Measurements from ENCODE around the gene ASCL4.
"Not testable (repeated sequence)": the region's sequence is repeated elsewhere in the genome, so short reads cannot be mapped to it uniquely, and the experiment has no call there.

ASCL4 gene, protein sequence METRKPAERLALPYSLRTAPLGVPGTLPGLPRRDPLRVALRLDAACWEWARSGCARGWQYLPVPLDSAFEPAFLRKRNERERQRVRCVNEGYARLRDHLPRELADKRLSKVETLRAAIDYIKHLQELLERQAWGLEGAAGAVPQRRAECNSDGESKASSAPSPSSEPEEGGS

DNA sequence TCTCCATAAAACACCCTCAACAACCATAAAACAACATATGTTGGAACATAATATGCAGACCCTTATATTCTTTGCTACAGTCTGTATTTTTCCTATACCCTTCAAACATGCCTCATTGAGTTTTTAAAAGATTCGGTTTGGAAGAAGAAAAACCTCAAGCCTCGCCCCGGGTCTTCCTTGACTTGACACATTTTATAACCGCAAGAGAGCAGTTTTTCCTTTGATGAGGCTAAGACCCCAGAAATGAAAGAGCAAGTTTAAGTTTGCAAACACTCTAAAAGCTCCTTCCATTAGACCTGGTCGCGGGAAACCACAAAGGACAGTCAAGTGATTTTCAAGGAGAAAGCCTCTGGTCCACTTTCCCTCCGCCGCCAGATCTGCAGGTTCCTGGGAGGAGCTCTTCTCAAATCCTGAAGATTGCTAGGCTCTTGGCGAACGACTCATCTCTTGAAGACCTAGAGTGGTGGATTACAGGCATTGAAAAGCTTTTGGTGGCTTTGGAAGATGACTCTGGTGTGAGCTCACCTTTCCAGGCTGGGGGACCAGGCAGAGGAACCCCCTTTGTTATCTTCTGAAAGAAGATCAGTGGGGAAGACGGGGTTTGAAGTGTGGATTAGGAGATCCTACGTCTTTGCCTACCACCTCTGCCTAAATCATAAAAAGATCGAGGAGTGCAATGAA, at the start of gene ASCL4:
Gene ASCL4, plus strand, starts transcription at position 356 of the 681 bp plus-strand sequence. CDS start 515 bp downstream, outside the sequence.
- no peak within 1 kb of the TSS for H3K4me3 ChIP-seq (ENCODE audit: low read depth, low read length, poor library complexity, severe bottlenecking)
- no peak within 1 kb of the TSS for H3K4me2 ChIP-seq (ENCODE audit: low read length)
- no peaks in the 10 kb centered on the region for H4K20me1 ChIP-seq (ENCODE audit: insufficient read depth, low read length)
- no peaks in the 10 kb centered on the region for H3F3A ChIP-seq (ENCODE audit: insufficient read depth, low read length)
- H2AFZ ChIP-seq (ENCODE audit: low read length): no peak within 1 kb of the TSS
- H3K79me2 ChIP-seq (ENCODE audit: insufficient read depth, low read length): no peaks in the 10 kb centered on the region
- no peaks in the 10 kb centered on the region for H3K9me3 ChIP-seq (ENCODE audit: low read length)
- H3K9me2 ChIP-seq (ENCODE audit: low read depth, low read length): no peaks in the 10 kb centered on the region
- no peaks in the 10 kb centered on the region for H3K27me3 ChIP-seq (ENCODE audit: insufficient read depth, low read length)
- no peak within 1 kb of the TSS for H3K27ac ChIP-seq (ENCODE audit: low read depth, low read length, poor library complexity, severe bottlenecking)
- no peak within 1 kb of the TSS for H3K9ac ChIP-seq (ENCODE audit: low read length)
- H3K36me3 ChIP-seq (ENCODE audit: insufficient read depth, low read length): no peaks in the 10 kb centered on the region
- no peaks in the 10 kb centered on the region for H3K4me1 ChIP-seq (ENCODE audit: insufficient read depth, low read length, severe bottlenecking)
- TF ChIP-seq, protein P1, sequence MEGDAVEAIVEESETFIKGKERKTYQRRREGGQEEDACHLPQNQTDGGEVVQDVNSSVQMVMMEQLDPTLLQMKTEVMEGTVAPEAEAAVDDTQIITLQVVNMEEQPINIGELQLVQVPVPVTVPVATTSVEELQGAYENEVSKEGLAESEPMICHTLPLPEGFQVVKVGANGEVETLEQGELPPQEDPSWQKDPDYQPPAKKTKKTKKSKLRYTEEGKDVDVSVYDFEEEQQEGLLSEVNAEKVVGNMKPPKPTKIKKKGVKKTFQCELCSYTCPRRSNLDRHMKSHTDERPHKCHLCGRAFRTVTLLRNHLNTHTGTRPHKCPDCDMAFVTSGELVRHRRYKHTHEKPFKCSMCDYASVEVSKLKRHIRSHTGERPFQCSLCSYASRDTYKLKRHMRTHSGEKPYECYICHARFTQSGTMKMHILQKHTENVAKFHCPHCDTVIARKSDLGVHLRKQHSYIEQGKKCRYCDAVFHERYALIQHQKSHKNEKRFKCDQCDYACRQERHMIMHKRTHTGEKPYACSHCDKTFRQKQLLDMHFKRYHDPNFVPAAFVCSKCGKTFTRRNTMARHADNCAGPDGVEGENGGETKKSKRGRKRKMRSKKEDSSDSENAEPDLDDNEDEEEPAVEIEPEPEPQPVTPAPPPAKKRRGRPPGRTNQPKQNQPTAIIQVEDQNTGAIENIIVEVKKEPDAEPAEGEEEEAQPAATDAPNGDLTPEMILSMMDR (IDR thresholded peaks at IDR 0.05; ENCODE audit: low read length): no peak
- no peak for TF ChIP-seq EZH2 (IDR thresholded peaks at IDR 0.05; ENCODE audit: borderline replicate concordance, low read length)

DNA sequence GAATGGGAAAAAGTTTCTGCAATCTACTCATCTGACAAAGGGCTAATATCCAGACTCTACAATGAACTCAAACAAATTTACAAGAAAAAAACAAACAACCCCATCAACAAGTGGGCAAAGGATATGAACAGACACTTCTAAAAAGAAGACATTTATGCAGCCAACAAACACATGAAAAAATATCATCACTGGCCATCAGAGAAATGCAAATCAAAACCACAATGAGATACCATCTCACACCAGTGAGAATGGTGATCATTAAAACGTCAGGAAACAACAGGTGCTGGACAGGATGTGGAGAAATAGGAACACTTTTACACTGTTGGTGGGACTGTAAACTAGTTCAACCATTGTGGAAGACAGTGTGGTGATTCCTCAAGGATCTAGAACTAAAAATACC, 47.2 kb upstream of the ASCL4 start:
- not testable (repeated sequence) for H3K9ac ChIP-seq (ENCODE audit: low read length); H3K4me1 ChIP-seq (ENCODE audit: insufficient read depth, low read length, severe bottlenecking); H3K4me3 ChIP-seq (ENCODE audit: low read depth, low read length, poor library complexity, severe bottlenecking); H3K4me2 ChIP-seq (ENCODE audit: low read length); H2AFZ ChIP-seq (ENCODE audit: low read length); H3K36me3 ChIP-seq (ENCODE audit: insufficient read depth, low read length); H4K20me1 ChIP-seq (ENCODE audit: insufficient read depth, low read length); H3K27ac ChIP-seq (ENCODE audit: low read depth, low read length, poor library complexity, severe bottlenecking); H3K27me3 ChIP-seq (ENCODE audit: insufficient read depth, low read length); H3K9me3 ChIP-seq (ENCODE audit: low read length); H3F3A ChIP-seq (ENCODE audit: insufficient read depth, low read length); H3K9me2 ChIP-seq (ENCODE audit: low read depth, low read length); H3K79me2 ChIP-seq (ENCODE audit: insufficient read depth, low read length)

DNA sequence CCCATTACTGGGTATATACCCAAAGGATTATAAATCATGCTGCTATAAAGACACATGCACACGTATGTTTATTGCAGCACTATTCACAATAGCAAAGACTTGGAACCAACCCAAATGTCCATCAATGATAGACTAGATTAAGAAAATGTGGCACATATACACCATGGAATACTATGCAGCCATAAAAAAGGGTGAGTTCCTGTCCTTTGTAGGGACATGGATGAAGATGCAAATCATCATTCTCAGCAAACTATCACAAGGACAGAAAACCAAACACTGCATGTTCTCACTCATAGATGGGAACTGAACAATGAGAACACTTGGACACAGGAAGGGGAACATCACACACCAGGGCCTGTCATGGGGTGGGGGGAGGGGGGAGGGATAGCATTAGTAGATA, 46.8 kb upstream of the ASCL4 start:
- not testable (repeated sequence) for H3K9me2 ChIP-seq (ENCODE audit: low read depth, low read length); H3K9me3 ChIP-seq (ENCODE audit: low read length); H3K4me3 ChIP-seq (ENCODE audit: low read depth, low read length, poor library complexity, severe bottlenecking); H3K27me3 ChIP-seq (ENCODE audit: insufficient read depth, low read length); H3K9ac ChIP-seq (ENCODE audit: low read length); H3K36me3 ChIP-seq (ENCODE audit: insufficient read depth, low read length); H2AFZ ChIP-seq (ENCODE audit: low read length); H3K4me1 ChIP-seq (ENCODE audit: insufficient read depth, low read length, severe bottlenecking); H3K4me2 ChIP-seq (ENCODE audit: low read length); H3F3A ChIP-seq (ENCODE audit: insufficient read depth, low read length); H3K79me2 ChIP-seq (ENCODE audit: insufficient read depth, low read length); H3K27ac ChIP-seq (ENCODE audit: low read depth, low read length, poor library complexity, severe bottlenecking); H4K20me1 ChIP-seq (ENCODE audit: insufficient read depth, low read length)

DNA sequence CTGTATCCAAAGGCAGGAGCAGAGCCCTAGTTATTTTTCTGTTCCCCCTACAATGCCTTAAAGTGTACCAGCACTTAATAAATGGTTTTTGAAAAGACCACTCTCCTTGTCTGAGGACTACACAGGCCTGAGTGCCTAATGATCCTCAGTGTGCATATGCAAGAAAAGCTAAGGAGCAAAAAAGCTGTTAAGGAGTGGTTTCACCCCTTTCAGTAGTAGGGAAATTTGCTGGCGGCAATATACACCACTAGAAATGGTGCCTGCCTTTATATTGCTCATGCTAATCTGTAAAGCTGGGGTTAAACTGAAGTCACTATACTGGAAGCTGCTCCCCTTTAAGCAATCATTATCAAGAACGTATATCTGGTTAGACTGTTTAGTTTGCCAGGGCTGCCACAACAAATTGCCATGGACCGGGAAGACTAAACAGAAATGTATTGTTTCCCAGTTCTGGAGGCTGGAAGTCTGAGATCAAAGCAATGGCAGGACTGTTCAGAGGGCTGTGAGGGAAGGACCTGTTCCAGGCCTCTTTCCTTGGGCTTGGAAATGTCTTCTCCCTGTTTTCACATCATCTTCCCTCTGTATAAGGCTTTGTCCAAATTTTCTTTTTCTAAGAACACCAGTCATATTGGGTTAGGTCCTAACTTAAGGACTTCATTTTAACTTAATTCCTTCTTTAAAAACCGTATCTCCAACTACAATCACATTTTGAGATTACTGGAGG, 43.7 kb upstream of the ASCL4 start:
- H3K9me2 ChIP-seq (ENCODE audit: low read depth, low read length): no peaks in the 10 kb centered on the region
- H4K20me1 ChIP-seq (ENCODE audit: insufficient read depth, low read length): no peaks in the 10 kb centered on the region
- no peak overlapping the region for H3K4me3 ChIP-seq (ENCODE audit: low read depth, low read length, poor library complexity, severe bottlenecking)
- no peak overlapping the region for H3K9ac ChIP-seq (ENCODE audit: low read length)
- H3K4me1 ChIP-seq (ENCODE audit: insufficient read depth, low read length, severe bottlenecking): no peaks in the 10 kb centered on the region
- no peak overlapping the region for H3K4me2 ChIP-seq (ENCODE audit: low read length)
- TF ChIP-seq, protein P1 (IDR thresholded peaks at IDR 0.05; ENCODE audit: low read length): no peak
- TF ChIP-seq EZH2 (IDR thresholded peaks at IDR 0.05; ENCODE audit: borderline replicate concordance, low read length): no peak
- no peaks in the 10 kb centered on the region for H3K79me2 ChIP-seq (ENCODE audit: insufficient read depth, low read length)
- no peak overlapping the region for H3K27ac ChIP-seq (ENCODE audit: low read depth, low read length, poor library complexity, severe bottlenecking)
- no peak overlapping the region for H2AFZ ChIP-seq (ENCODE audit: low read length)
- H3K27me3 ChIP-seq (ENCODE audit: insufficient read depth, low read length): no peaks in the 10 kb centered on the region
- H3K36me3 ChIP-seq (ENCODE audit: insufficient read depth, low read length): peaks cover 18% of the 10 kb centered on the region
- no peaks in the 10 kb centered on the region for H3F3A ChIP-seq (ENCODE audit: insufficient read depth, low read length)
- H3K9me3 ChIP-seq (ENCODE audit: low read length): no peaks in the 10 kb centered on the region
